Activated T-cell treated with anti-CD3 and anti-CD28 coated beads, Interleukin-2, amount 50 U/mL, for 24 hours (primary cell): ENCODE measurements around the gene GPR152.

Experiments
- DNase-seq: peaks from one replicate; pipeline ENCODE4 v3.0.0-alpha.2; 2020
- H3K27ac Mint-ChIP-seq: 2 replicates; pipeline ENCODE4 v1.8.0; 2020; ENCODE audit warnings: mild to moderate bottlenecking, mixed read lengths
- H3K27me3 Mint-ChIP-seq: 2 replicates; pipeline ENCODE4 v1.8.0; 2020; ENCODE audit warnings: mixed read lengths
- H3K36me3 Mint-ChIP-seq: 2 replicates; pipeline ENCODE4 v1.8.0; 2020; ENCODE audit warnings: low read depth, mixed read lengths
- H3K4me1 Mint-ChIP-seq: 2 replicates; pipeline ENCODE4 v1.8.0; 2020; ENCODE audit warnings: low read depth, mixed read lengths
- H3K4me3 Mint-ChIP-seq: 2 replicates; pipeline ENCODE4 v1.8.0; 2020; ENCODE audit warnings: mild to moderate bottlenecking, moderate library complexity, mixed read lengths
- H3K9me3 Mint-ChIP-seq: 2 replicates; pipeline ENCODE4 v1.8.0; 2020; ENCODE audit warnings: mixed read lengths

GPR152 gene

DNA sequence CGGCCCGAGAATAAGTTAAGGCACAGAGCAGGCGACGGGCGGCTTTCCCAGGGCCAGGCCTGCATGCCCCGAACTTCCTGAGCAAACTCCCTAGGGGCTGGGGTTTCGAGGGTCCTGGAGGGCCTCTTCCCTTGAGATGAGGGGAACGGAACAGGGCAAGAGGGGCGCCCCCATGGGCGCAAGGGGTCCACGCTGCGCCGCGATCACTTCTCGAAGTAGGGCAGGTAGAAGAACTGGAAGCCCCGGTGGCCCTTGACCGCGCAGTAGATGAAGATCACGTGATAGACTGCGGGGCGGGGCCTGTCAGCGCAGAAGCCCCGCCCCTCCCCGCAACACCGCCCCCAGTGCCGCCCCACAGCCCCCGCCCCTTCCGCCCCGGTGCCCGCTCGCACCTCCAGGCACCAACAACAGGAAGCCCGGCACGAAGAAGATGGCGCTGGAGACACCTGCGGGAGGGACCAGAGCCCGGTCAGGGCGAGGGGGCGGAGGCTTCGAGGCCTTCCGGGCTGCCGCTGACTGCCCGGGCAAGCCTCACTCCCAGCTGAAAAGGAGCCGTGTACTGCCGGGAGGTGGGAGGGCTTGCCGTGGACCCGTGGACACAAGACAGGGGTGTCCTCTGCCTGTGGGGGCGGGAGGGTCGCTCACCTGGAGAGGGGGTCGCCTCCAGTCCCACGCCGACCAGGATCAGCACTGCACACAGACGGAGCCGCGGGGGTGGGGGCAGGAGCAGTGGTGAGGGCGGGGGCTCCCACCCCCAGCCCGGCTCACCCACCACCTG lies 12.1 kb upstream of the GPR152 start:
- H3K27ac Mint-ChIP-seq, result peak overlapping the region; percentile 93
- H3K9me3 Mint-ChIP-seq, result no peaks in the 10 kb centered on the region
- H3K36me3 Mint-ChIP-seq, result peaks cover 20% of the 10 kb centered on the region
- peaks cover 39% of the 10 kb centered on the region for H3K4me1 Mint-ChIP-seq
- peak overlapping the region; percentile 88 for H3K4me3 Mint-ChIP-seq
- peak; percentile 92 for DNase-seq
- no peaks in the 10 kb centered on the region for H3K27me3 Mint-ChIP-seq

DNA sequence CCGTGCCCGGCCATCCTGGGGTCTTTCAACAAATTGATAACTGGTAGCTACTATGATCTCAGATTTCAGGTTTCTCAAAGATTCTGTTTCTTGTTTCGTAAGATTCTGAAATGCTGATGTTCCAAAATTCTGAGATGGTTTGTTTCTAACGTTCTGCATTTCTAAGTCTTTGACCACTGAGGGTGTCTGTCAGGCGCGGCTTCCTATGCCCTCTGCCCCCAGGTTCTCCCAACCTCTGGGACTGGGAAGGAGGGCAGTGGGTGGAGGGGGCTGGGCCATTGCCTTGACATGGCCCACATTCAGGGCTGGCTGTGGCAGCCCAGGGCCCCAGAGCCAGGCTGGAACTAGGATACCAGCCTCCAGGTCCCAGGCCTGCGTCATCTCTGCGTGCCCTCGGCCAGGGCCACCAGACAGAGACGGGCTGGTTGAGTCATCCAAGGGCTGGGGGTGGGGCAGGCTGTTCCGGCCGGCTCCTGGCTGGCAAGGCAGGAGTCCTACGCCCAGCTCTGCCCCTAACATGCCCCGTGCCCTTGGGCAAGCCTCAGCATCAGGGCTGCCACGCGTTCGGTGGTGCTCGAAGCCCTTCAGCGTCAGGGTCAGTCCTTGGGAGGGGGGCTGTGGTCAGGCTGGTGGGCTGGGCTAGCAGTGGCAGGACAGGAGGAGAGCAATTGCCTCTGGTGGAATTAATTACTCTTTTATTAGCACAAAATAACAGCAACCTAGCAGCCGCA lies 11.3 kb upstream of the GPR152 start:
- peaks cover 35% of the 10 kb centered on the region for H3K4me1 Mint-ChIP-seq
- peak overlapping the region; percentile 88 for H3K4me3 Mint-ChIP-seq
- peak overlapping the region; percentile 93 for H3K27ac Mint-ChIP-seq
- H3K27me3 Mint-ChIP-seq, result no peaks in the 10 kb centered on the region
- H3K9me3 Mint-ChIP-seq, result no peaks in the 10 kb centered on the region
- no peak for DNase-seq
- peaks cover 20% of the 10 kb centered on the region for H3K36me3 Mint-ChIP-seq

DNA sequence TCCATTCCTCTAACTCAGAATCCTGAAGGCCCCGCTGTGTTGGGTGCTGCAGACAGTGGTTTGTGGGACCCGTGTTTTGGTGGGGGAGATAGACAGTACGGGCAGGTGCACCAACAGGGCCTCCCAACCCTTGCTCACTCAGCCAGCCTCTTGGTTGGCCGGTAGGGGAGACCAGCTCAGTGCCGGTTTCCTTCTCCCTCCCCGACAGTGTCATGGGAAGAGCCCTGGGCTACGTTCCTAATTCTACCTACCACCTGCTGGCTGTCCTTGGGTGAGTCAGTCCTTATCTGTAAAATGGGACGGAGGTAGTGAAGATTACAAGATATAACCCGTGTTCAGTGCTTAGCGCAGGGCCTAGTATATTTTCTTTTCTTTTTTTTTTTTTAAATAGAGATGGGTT lies 10.7 kb upstream of the GPR152 start:
- H3K27ac Mint-ChIP-seq, result peak overlapping the region; percentile 22
- H3K4me3 Mint-ChIP-seq, result no peak overlapping the region
- no peaks in the 10 kb centered on the region for H3K27me3 Mint-ChIP-seq
- no peaks in the 10 kb centered on the region for H3K9me3 Mint-ChIP-seq
- no peak for DNase-seq
- peaks cover 32% of the 10 kb centered on the region for H3K4me1 Mint-ChIP-seq
- peaks cover 16% of the 10 kb centered on the region for H3K36me3 Mint-ChIP-seq

DNA sequence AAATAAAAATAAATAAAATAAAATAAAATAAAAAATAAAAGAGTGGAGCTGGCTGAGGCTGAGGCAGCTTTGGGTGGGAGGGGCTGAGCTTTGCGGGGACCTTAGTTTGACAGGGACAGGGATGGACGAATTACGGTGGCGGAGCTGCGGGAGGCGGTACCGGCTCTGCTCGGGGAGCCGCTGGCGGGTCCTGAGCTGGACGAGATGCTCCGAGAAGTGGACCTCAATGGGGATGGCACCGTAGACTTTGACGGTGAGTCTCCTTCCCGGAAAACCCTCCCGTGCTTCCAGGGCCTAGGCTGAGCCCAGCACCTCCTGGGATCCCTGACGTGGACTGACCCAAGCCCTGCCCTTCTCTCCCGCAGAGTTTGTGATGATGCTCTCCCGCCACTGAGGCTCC lies 5.7 kb upstream of the GPR152 start:
- Mint-ChIP-seq H3K4me1 (peaks cover 3% of the 10 kb centered on the region), H3K27ac (no peak overlapping the region), H3K9me3 (no peaks in the 10 kb centered on the region), H3K4me3 (no peak overlapping the region), H3K27me3 (no peaks in the 10 kb centered on the region), H3K36me3 (no peaks in the 10 kb centered on the region)
- DNase-seq, result no peak

DNA sequence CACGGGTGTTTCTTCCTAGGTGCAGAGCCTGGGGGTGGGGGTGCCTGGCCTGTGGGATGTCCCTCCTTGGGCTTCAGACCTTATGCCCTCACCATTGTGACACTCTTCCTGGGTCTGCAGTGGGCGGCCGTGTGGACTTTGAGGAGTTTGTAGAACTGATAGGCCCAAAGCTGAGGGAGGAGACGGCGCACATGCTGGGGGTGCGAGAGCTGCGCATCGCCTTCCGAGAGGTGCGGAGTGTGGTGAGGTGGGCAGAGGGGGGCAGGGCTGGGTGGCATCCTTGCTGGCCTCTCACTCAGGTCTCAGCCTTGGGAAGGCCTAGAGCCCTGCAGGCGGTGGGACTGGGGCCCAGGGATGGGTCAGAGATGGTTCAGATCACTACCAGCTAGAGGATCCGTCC lies 4.9 kb upstream of the GPR152 start:
- Mint-ChIP-seq H3K9me3 (no peaks in the 10 kb centered on the region), H3K4me1 (peaks cover 3% of the 10 kb centered on the region), H3K27ac (no peak overlapping the region), H3K4me3 (no peak overlapping the region), H3K36me3 (no peaks in the 10 kb centered on the region), H3K27me3 (no peaks in the 10 kb centered on the region)
- DNase-seq, result no peak

DNA sequence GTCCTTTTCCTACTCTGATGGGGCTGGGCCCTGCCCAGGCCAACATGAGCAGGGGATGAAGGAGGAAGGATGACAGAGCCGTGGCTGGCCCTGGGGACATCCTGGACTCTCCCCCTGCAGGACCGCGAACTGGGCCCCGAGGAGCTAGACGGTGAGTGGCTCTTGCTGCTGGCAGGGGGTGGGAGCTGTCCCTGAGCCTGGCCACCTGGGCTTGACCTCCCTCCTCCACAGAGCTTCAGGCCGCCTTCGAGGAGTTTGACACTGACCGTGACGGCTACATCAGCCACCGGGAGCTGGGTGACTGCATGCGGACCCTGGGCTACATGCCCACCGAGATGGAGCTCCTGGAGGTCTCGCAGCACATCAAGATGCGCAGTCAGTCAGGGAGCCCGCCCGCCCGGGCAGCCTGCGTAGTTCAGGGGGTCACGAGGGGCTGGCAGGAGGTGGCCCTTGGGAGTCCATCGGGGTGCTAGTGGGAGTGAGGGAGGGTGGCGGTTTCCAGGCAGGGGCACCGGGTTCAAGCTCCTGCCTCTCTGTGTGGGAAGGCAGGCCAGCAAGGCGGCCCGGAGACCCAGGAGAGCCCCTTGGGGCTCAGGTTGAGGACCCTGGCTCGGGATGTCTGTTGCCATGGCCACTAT lies 3.7 kb upstream of the GPR152 start:
- DNase-seq, result no peak
- peaks cover 7% of the 10 kb centered on the region for H3K4me1 Mint-ChIP-seq
- no peaks in the 10 kb centered on the region for H3K27me3 Mint-ChIP-seq
- no peaks in the 10 kb centered on the region for H3K36me3 Mint-ChIP-seq
- no peaks in the 10 kb centered on the region for H3K9me3 Mint-ChIP-seq
- H3K4me3 Mint-ChIP-seq, result no peak overlapping the region
- no peak overlapping the region for H3K27ac Mint-ChIP-seq

DNA sequence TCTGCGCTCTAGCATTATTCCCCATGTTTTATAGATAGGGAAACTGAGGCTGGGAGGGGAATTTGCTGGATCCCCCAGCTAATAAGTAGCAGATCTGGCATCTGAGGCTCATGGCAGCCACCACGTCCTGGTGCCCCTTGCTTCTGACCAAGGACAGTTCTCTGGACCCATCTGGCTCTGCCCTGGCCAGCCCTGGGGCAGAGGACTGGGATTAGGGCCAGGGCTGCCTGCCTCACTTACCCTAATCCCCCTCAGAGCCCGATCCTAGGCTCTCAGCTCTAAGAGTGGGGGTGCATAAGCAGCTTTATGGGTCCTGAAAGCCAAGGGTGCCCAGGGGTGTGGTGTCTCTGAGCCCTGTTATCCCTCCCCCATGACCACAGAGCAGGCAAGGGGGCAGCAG lies 2.5 kb upstream of the GPR152 start, which contains the start of gene CABP4:
CABP4 (plus strand) TSS at position 301 of the 400 bp plus-strand sequence; CDS start at position 371, 70 bp downstream.
- Mint-ChIP-seq H3K27me3 (no peaks in the 10 kb centered on the region), H3K27ac (no peak within 1 kb of the TSS), H3K9me3 (no peaks in the 10 kb centered on the region), H3K36me3 (no peaks in the 10 kb centered on the region), H3K4me3 (no peak within 1 kb of the TSS), H3K4me1 (peaks cover 10% of the 10 kb centered on the region)
- DNase-seq, result no peak

DNA sequence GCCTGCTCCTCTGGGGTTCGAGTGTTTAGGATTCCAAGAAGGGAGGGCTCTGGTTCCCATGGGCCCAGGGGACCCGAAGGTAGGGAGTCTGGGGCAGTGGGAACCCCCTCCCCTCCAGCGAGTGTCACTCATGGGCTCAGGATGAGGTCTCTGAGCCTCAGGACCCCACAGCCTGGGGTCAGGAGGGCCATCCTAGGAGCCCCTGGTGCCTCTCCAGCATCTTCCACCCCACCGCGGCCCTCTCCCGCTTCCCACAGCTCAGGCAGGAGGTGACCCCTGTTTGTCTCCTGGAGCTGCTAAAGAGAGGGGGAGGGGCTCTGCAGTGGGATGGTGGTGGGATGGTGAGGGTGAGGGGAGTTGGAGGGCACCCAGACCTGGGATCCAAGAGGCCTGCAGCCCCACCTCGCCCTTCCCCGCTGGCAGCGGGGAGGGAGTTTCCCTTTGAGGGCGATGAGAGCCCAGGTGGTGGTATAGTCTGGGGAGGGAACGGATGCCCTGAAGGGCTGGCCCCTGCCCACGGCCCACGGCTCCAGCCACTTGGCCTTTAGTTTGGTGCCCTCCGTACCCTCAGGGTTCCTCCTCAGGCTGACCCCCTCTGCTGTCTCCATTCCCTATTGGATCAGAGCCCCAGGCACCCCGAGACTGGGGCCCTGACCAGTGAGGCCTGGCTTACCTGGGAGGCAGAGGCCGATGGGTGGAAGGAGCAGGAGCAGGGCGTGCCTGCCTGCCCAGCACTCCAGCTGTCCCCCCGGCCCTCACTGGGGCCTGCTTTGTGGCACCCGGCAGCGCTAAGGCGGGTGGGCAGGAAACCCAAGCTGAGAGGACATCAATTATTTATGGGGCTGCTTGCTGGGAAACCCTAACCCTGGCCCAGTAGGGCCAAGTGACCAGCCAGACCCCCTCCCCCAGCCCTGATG lies 1.5 kb upstream of the GPR152 start:
- Mint-ChIP-seq H3K9me3 (no peaks in the 10 kb centered on the region), H3K4me1 (peaks cover 14% of the 10 kb centered on the region)

DNA sequence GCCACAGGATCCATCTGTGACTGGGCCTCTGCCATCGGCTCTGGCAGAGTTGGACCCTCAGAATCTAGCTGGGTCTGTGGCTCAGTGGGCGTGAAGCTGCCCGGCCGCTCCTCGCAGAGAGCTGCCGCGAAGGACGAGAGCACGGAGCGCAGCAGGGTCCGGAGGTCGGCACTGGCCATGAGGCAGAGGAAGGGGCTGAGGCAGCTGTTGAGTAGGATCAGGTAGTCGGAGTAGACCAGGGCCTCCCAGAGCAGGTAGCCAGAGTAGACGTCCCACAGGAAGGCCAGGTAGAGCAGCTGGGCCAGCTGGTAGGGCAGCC lies 912 bp downstream of the GPR152 start:
- no peaks in the 10 kb centered on the region for H3K36me3 Mint-ChIP-seq

More for the DNA sequence above, 1.5 kb upstream of the GPR152 start:
- H3K27me3 Mint-ChIP-seq, result no peaks in the 10 kb centered on the region
- H3K36me3 Mint-ChIP-seq, result no peaks in the 10 kb centered on the region
- no peak for DNase-seq
- H3K4me3 Mint-ChIP-seq, result no peak overlapping the region
- H3K27ac Mint-ChIP-seq, result no peak overlapping the region

DNA sequence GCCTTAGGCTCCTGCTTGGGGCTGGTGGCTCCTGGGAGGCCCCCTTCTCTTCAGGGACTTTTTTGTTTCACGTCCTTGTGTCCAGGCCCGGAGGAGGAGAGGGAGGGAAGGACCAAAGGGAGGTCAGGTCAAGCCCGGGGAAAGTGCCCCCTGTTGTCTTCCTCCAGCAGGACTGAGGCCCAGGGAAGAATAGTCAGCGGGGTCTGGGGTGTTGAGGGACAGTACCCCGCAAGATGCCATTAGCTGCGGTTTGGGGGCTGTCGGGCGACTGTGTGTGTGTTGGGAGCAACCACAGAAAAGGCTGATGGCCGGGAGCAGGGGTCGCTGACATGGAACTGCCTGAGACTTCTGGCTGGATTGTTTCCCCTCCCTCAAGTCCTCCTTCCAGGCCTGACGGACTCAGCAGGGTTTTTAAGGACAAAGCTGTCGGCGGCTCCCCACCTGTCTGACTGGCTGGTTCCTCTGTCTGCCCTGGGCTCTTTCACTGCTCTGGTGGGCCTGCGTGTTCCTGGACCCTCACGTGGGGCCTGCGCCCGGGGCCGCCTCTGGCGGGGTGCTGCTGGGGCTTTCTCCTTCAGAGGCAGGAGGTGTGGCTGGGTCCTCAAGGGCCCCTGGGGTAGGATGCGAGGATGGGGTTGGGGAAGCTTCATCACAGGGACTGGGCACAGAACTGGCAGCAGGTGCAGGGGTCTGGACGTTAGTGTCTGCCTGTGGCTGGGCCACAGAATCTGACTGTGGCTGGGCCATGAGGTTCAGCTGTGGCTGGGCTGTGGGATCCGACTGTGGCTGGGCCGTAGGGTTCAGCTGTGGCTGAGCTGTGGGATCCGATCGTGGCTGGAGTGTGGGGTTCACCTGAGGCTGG lies 1.5 kb downstream of the GPR152 start:
- Mint-ChIP-seq H3K9me3 (no peaks in the 10 kb centered on the region), H3K36me3 (no peaks in the 10 kb centered on the region), H3K4me1 (peaks cover 42% of the 10 kb centered on the region), H3K27me3 (no peaks in the 10 kb centered on the region), H3K27ac (peak overlapping the region; percentile 33), H3K4me3 (no peak overlapping the region)
- no peak for DNase-seq

More for the DNA sequence above, 912 bp downstream of the GPR152 start:
- Mint-ChIP-seq H3K4me1 (peaks cover 36% of the 10 kb centered on the region), H3K9me3 (no peaks in the 10 kb centered on the region), H3K27ac (peak overlapping the region; percentile 33), H3K4me3 (no peak overlapping the region), H3K27me3 (no peaks in the 10 kb centered on the region)
- DNase-seq, result no peak

DNA sequence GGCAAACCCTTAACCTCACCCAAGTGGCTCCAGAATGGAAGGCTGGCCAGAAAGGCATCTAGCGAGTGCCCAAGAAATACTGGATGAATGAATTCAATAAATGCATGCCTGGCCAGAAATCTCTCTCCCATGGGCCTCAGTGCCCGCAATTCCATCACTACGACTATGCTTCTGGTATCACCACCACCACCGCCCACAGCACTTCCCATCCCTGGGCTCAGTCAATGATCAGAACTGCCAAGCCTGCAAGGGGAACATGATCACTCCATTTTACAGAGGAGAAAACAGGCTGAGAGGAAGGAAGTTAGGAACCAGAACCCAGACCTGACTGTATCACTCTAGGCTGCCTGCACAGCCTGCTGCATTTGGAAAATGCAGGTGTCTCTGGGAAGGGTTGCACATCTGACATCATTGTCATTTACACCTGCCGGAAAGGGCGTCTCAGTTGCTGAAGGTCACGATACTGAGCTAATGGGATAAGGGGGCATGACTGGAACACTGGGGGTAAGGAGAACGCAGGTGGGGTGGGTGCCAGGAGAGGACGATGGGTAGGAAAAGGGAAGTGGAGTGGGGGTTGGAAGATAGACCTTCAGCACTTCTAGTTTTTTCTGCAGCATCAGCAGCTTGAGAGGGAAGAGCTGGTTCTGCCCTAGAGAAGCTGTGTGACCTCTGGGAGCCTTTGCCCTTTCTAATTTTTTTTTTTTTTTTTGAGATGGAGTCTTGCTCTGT lies 3.2 kb downstream of the GPR152 start:
- H3K9me3 Mint-ChIP-seq, result no peaks in the 10 kb centered on the region

DNA sequence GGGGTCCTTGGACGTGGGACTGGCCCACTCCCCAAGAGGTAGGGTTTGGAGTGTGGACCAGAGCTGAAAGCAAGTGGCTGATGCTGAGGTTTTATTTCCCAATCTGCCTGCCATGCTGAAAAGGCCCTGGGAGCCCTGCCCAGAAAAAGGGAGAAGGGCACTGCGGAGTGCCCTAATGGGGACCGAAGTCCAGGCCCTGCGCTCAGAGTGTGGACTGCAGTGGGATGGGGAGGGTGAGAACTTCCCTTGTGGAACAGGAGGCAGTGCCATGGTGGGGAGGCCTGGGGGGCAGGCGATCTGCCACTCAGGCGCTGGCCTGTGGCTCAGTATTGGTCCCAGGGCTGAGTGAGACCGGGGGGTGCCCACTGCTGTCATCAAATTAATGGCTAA lies 4.3 kb downstream of the GPR152 start:
- no peaks in the 10 kb centered on the region for H3K36me3 Mint-ChIP-seq
- no peaks in the 10 kb centered on the region for H3K27me3 Mint-ChIP-seq
- H3K4me1 Mint-ChIP-seq, result peaks cover 65% of the 10 kb centered on the region
- H3K27ac Mint-ChIP-seq, result peak overlapping the region; percentile 57
- H3K4me3 Mint-ChIP-seq, result no peak overlapping the region
- DNase-seq, result no peak
- no peaks in the 10 kb centered on the region for H3K9me3 Mint-ChIP-seq

More for the DNA sequence above, 3.2 kb downstream of the GPR152 start:
- Mint-ChIP-seq H3K4me1 (peaks cover 59% of the 10 kb centered on the region), H3K27ac (peak overlapping the region; percentile 61), H3K4me3 (no peak overlapping the region), H3K27me3 (no peaks in the 10 kb centered on the region), H3K36me3 (no peaks in the 10 kb centered on the region)
- DNase-seq, result no peak

DNA sequence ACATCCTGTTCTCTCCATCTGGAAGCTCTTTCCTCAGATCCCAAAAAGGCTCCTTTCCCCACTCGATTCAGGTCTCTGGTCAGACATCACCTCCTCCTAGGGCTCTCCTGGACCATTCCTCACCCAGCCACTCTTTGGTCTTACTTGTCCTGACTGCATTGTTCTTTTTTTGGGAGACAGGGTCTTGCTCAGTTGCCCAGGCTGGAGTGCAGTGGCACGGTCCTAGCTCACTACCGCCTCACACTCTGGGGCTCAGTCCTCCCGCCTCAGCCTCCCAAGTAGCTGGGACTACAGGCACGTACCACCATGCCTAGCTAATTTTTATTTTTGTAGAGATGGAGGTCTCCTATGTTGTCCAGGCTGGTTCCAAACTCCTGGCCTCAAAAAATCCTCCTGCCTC lies 7.0 kb downstream of the GPR152 start:
- H3K4me3 Mint-ChIP-seq, result no peak overlapping the region

More for the DNA sequence above, 7.0 kb downstream of the GPR152 start:
- DNase-seq, result no peak
- no peaks in the 10 kb centered on the region for H3K9me3 Mint-ChIP-seq
- H3K36me3 Mint-ChIP-seq, result no peaks in the 10 kb centered on the region
- no peaks in the 10 kb centered on the region for H3K27me3 Mint-ChIP-seq
- H3K4me1 Mint-ChIP-seq, result peaks cover 84% of the 10 kb centered on the region
- peak overlapping the region; percentile 84 for H3K27ac Mint-ChIP-seq
